Measurements from ENCODE around the gene ATR.

- no peak for TF ChIP-seq CTCF (IDR thresholded peaks at IDR 0.05; ENCODE audit: low read depth, low read length)
- no peak for TF ChIP-seq POLR2A (IDR thresholded peaks at IDR 0.05; ENCODE audit: extremely low read depth, insufficient read length)
- TF ChIP-seq MAX (IDR thresholded peaks at IDR 0.05; ENCODE audit: low read depth, low read length) = no peak
These were observed 88.8 kb downstream of the ATR start for GRCh38 chr3:142489572-142490323.
